Measurements from ENCODE around the gene SPAAR. TPM values are rescaled to one million over a fixed set of nuclear protein-coding genes. Genes with fewer than 3 reads are reported as not detected.

Gene SPAAR
- total RNA-seq, 3 donors from 2014 or later (not counting 1 experiment from before 2014, with no cell fraction given), result not detected

GRCh38 chr9:35863583-35863982, 45.7 kb upstream of the SPAAR start:
- intact Hi-C loops (cut with micrococcal nuclease), result no loop called here
- Histone ChIP-seq H3K4me3 (ENCODE audit: low read length) (no peak overlapping the region), H3K36me3 (ENCODE audit: control insufficient read depth, insufficient read depth, low read length) (no peaks in the 10 kb centered on the region), H3K9me3 (ENCODE audit: control insufficient read depth, insufficient read depth, low read length) (no peaks in the 10 kb centered on the region), H3K4me1 (ENCODE audit: control insufficient read depth, insufficient read depth, low read length) (no peaks in the 10 kb centered on the region), H3K27me3 (ENCODE audit: control insufficient read depth, insufficient read depth, low read length) (no peaks in the 10 kb centered on the region), H3K27ac (ENCODE audit: low read length) (no peak overlapping the region)
- Mint-ChIP-seq H3K27ac (no peak overlapping the region), H3K9me3 (no peaks in the 10 kb centered on the region), H3K36me3 (no peaks in the 10 kb centered on the region), H3K4me1 (peaks cover 7 to 9% of the 10 kb centered on the region in 2 donors), H3K27me3 (ENCODE audit: low read depth in 2 of 2) (peaks cover 16 to 19% of the 10 kb centered on the region in 2 donors), H3K4me3 (no peak overlapping the region)
- TF ChIP-seq, protein P1, sequence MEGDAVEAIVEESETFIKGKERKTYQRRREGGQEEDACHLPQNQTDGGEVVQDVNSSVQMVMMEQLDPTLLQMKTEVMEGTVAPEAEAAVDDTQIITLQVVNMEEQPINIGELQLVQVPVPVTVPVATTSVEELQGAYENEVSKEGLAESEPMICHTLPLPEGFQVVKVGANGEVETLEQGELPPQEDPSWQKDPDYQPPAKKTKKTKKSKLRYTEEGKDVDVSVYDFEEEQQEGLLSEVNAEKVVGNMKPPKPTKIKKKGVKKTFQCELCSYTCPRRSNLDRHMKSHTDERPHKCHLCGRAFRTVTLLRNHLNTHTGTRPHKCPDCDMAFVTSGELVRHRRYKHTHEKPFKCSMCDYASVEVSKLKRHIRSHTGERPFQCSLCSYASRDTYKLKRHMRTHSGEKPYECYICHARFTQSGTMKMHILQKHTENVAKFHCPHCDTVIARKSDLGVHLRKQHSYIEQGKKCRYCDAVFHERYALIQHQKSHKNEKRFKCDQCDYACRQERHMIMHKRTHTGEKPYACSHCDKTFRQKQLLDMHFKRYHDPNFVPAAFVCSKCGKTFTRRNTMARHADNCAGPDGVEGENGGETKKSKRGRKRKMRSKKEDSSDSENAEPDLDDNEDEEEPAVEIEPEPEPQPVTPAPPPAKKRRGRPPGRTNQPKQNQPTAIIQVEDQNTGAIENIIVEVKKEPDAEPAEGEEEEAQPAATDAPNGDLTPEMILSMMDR (IDR thresholded peaks at IDR 0.05), result no peak
- DNase-seq (no peak), ATAC-seq (no peak)
- WGBS (ENCODE audit: insufficient coverage), result 80% methylated on average over 8 of the region's 8 CpGs

DNA sequence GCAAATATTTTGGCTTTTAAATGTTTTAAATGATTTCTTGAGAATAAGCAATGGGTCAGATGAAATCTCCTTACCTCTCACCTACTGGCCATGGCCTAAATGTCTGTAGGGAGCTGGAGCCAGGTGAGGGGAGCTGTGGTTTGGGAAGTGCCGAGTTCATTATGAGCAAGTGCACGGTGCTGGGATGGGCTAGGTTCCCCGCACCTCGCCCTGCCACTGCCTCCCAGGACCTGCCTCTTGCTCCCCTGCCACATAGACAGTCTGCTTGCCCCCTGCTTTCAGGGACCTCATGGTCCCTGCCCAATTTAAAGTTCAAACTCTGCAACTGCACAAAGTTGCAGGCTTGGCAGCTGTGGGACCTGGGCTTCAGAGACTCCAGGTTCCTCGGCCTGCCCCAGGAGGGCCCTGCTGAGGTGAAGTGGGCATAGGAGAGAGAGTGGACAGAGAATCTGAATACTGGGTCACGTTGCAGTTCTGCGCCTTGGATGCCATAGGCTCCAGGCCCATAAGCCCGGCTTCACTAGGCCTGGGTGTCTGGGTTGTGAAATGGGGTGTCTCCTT, 44.5 kb upstream of the SPAAR start:
- intact Hi-C loops (cut with micrococcal nuclease), result no loop called here
- no peak overlapping the region for H3K4me3 Mint-ChIP-seq
- Histone ChIP-seq H3K27ac (ENCODE audit: low read length) (no peak overlapping the region), H3K9me3 (ENCODE audit: control insufficient read depth, insufficient read depth, low read length) (no peaks in the 10 kb centered on the region), H3K27me3 (ENCODE audit: control insufficient read depth, insufficient read depth, low read length) (no peaks in the 10 kb centered on the region), H3K36me3 (ENCODE audit: control insufficient read depth, insufficient read depth, low read length) (no peaks in the 10 kb centered on the region), H3K4me3 (ENCODE audit: low read length) (no peak overlapping the region), H3K4me1 (ENCODE audit: control insufficient read depth, insufficient read depth, low read length) (no peaks in the 10 kb centered on the region)
- 97% methylated on average over 8 of the region's 8 CpGs for WGBS (ENCODE audit: insufficient coverage)
- peaks cover 16 to 19% of the 10 kb centered on the region in 2 donors for H3K27me3 Mint-ChIP-seq (ENCODE audit: low read depth in 2 of 2)
- TF ChIP-seq, protein P1 (IDR thresholded peaks at IDR 0.05), result no peak
- no peak overlapping the region for H3K27ac Mint-ChIP-seq
- DNase-seq, result no peak
- no peak for ATAC-seq
- no peaks in the 10 kb centered on the region for H3K4me1 Mint-ChIP-seq
- no peaks in the 10 kb centered on the region for H3K36me3 Mint-ChIP-seq
- no peaks in the 10 kb centered on the region for H3K9me3 Mint-ChIP-seq

DNA sequence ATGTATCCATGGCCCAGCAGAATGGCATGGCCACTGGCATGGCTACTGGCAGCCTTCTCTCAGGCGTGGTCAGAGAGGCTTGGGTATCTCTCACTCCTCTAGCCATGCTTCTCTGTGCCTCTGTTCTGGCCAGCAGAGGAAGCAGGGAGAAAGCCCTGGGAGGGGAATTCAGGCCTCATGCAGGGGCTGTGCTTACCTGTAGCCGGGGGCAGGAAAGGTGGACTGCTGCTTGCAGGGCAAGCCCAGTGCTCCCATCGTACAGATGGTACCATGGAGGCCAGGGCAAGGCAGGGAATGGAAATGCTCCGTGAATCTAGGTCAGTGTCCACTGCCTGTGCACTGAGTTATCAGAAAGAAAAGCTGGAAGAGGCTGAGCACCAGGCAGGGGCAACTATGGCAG, 41.8 kb upstream of the SPAAR start:
- TF ChIP-seq, protein P1 (IDR thresholded peaks at IDR 0.05), result no peak
- Histone ChIP-seq H3K4me3 (ENCODE audit: low read length) (no peak overlapping the region), H3K27me3 (ENCODE audit: control insufficient read depth, insufficient read depth, low read length) (no peaks in the 10 kb centered on the region), H3K27ac (ENCODE audit: low read length) (no peak overlapping the region), H3K4me1 (ENCODE audit: control insufficient read depth, insufficient read depth, low read length) (no peaks in the 10 kb centered on the region), H3K9me3 (ENCODE audit: control insufficient read depth, insufficient read depth, low read length) (no peaks in the 10 kb centered on the region), H3K36me3 (ENCODE audit: control insufficient read depth, insufficient read depth, low read length) (no peaks in the 10 kb centered on the region)
- DNase-seq (no peak), ATAC-seq (no peak)
- H3K36me3 Mint-ChIP-seq, result no peaks in the 10 kb centered on the region
- no peaks in the 10 kb centered on the region for H3K9me3 Mint-ChIP-seq
- intact Hi-C loops (cut with micrococcal nuclease), result no loop called here
- H3K27me3 Mint-ChIP-seq (ENCODE audit: low read depth in 2 of 2), result peaks cover 0 to 6% of the 10 kb centered on the region in 2 donors
- H3K4me3 Mint-ChIP-seq, result no peak overlapping the region
- WGBS (ENCODE audit: insufficient coverage), result 85% methylated on average over 4 of the region's 4 CpGs
- no peak overlapping the region for H3K27ac Mint-ChIP-seq
- no peaks in the 10 kb centered on the region for H3K4me1 Mint-ChIP-seq

GRCh38 chr9:35868933-35869332, 40.4 kb upstream of the SPAAR start:
- no peaks in the 10 kb centered on the region for H3K4me1 Mint-ChIP-seq

More at GRCh38 chr9:35868933-35869332, 40.4 kb upstream of the SPAAR start:
- Histone ChIP-seq H3K9me3 (ENCODE audit: control insufficient read depth, insufficient read depth, low read length) (no peaks in the 10 kb centered on the region), H3K4me1 (ENCODE audit: control insufficient read depth, insufficient read depth, low read length) (no peaks in the 10 kb centered on the region), H3K27me3 (ENCODE audit: control insufficient read depth, insufficient read depth, low read length) (no peaks in the 10 kb centered on the region), H3K4me3 (ENCODE audit: low read length) (no peak overlapping the region), H3K27ac (ENCODE audit: low read length) (no peak overlapping the region), H3K36me3 (ENCODE audit: control insufficient read depth, insufficient read depth, low read length) (no peaks in the 10 kb centered on the region)
- Mint-ChIP-seq H3K9me3 (no peaks in the 10 kb centered on the region), H3K27me3 (ENCODE audit: low read depth in 2 of 2) (peaks cover 0 to 2% of the 10 kb centered on the region in 2 donors), H3K27ac (no peak overlapping the region), H3K36me3 (no peaks in the 10 kb centered on the region), H3K4me3 (no peak overlapping the region)
- TF ChIP-seq, protein P1 (IDR thresholded peaks at IDR 0.05), result no peak
- ATAC-seq (no peak), DNase-seq (no peak)
- 73% methylated on average over 2 of the region's 2 CpGs for WGBS (ENCODE audit: insufficient coverage)
- intact Hi-C loops (cut with micrococcal nuclease), result no loop called here

Measured in natural killer cell (primary cell).